GM12891 (cell line): ENCODE data around the gene ATF7IP2.

Experiments
- POLR2A ChIP-seq: IDR thresholded peaks from 2 replicates; pipeline ENCODE4 v1.6.1; 2011; ENCODE audit warnings: low read depth, low read length, control low read depth
- TAF1 ChIP-seq: IDR thresholded peaks from 2 replicates; pipeline ENCODE4 v1.6.1; 2011; ENCODE audit warnings: low read depth, low read length, control low read depth

- TF ChIP-seq POLR2A (no peak), TAF1 (no peak)
Observed at GRCh38 chr16:10465821-10466220, 80.0 kb downstream of the ATF7IP2 start.
